GM23338 (cell line): Measurements from ENCODE around the gene NT5C3B. TPM values are rescaled to one million over a fixed set of nuclear protein-coding genes. Genes with fewer than 3 reads are reported as not detected.

Experiments used
- EZH2phosphoT487 ChIP-seq: fragments of 200-600 bp; sonication (generic); IDR thresholded peaks from one replicate; pipeline ENCODE4 v1.8.1; 2018; ENCODE audit warnings: antibody characterized with exemption; ENCODE audit not compliant: unreplicated experiment
- polyA plus RNA-seq: library from polyadenylated mRNA; unstranded; fragments of >200 nt; fragmentation: Nextera tagmentation; extraction: Ambion mirVana; gene quantifications from 2 replicates; pipeline ENCODE4 v1.2.1, GENCODE V29; 2016
- small RNA-seq: library from RNA; depleted of rRNA; stranded (forward); fragments of <200 nt; gene quantifications from one replicate; pipeline ENCODE3, GENCODE V24; 2014; ENCODE audit warnings: low replicate concordance
- total RNA-seq: library from RNA; depleted of rRNA; stranded (reverse); fragments of >200 nt; shearing (Covaris generic); gene quantifications from 2 replicates; pipeline ENCODE4 v1.2.3, GENCODE V29; 2014; rRNA removed
- TF ChIP-seq, protein P1 (sequence below): fragments of 250-450 bp; sonication (Bioruptor Pico); IDR thresholded peaks from 2 replicates; pipeline ENCODE4 v1.5.0; 2020; ENCODE audit warnings: mild to moderate bottlenecking, moderate library complexity

NT5C3B gene
- total and polyA plus RNA-seq, 2 experiments from 2014 or later = 58.2 to 78.3 TPM

GRCh38 chr17:41775394-41776226 is 60.4 kb downstream of the NT5C3B start (continued):
- TF ChIP-seq, protein P1, sequence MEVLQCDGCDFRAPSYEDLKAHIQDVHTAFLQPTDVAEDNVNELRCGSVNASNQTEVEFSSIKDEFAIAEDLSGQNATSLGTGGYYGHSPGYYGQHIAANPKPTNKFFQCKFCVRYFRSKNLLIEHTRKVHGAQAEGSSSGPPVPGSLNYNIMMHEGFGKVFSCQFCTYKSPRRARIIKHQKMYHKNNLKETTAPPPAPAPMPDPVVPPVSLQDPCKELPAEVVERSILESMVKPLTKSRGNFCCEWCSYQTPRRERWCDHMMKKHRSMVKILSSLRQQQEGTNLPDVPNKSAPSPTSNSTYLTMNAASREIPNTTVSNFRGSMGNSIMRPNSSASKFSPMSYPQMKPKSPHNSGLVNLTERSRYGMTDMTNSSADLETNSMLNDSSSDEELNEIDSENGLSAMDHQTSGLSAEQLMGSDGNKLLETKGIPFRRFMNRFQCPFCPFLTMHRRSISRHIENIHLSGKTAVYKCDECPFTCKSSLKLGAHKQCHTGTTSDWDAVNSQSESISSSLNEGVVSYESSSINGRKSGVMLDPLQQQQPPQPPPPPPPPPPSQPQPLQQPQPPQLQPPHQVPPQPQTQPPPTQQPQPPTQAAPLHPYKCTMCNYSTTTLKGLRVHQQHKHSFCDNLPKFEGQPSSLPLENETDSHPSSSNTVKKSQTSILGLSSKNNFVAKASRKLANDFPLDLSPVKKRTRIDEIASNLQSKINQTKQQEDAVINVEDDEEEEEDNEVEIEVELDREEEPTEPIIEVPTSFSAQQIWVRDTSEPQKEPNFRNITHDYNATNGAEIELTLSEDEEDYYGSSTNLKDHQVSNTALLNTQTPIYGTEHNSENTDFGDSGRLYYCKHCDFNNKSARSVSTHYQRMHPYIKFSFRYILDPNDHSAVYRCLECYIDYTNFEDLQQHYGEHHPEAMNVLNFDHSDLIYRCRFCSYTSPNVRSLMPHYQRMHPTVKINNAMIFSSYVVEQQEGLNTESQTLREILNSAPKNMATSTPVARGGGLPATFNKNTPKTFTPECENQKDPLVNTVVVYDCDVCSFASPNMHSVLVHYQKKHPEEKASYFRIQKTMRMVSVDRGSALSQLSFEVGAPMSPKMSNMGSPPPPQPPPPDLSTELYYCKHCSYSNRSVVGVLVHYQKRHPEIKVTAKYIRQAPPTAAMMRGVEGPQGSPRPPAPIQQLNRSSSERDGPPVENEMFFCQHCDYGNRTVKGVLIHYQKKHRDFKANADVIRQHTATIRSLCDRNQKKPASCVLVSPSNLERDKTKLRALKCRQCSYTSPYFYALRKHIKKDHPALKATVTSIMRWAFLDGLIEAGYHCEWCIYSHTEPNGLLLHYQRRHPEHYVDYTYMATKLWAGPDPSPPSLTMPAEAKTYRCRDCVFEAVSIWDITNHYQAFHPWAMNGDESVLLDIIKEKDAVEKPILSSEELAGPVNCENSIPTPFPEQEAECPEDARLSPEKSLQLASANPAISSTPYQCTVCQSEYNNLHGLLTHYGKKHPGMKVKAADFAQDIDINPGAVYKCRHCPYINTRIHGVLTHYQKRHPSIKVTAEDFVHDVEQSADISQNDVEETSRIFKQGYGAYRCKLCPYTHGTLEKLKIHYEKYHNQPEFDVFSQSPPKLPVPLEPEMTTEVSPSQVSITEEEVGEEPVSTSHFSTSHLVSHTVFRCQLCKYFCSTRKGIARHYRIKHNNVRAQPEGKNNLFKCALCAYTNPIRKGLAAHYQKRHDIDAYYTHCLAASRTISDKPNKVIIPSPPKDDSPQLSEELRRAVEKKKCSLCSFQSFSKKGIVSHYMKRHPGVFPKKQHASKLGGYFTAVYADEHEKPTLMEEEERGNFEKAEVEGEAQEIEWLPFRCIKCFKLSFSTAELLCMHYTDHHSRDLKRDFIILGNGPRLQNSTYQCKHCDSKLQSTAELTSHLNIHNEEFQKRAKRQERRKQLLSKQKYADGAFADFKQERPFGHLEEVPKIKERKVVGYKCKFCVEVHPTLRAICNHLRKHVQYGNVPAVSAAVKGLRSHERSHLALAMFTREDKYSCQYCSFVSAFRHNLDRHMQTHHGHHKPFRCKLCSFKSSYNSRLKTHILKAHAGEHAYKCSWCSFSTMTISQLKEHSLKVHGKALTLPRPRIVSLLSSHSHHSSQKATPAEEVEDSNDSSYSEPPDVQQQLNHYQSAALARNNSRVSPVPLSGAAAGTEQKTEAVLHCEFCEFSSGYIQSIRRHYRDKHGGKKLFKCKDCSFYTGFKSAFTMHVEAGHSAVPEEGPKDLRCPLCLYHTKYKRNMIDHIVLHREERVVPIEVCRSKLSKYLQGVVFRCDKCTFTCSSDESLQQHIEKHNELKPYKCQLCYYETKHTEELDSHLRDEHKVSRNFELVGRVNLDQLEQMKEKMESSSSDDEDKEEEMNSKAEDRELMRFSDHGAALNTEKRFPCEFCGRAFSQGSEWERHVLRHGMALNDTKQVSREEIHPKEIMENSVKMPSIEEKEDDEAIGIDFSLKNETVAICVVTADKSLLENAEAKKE (CRISPR knock-in tag) = no peak
- TF ChIP-seq EZH2phosphoT487 = no peak

Small RNA genes within 50 kb of the gene (small RNA-seq; reads per million reads assigned to genes)
- not detected for gene AC125257.2

Other genes starting within 250 kb of the NT5C3B start
- not detected in 2 replicates for gene KRT14, start 249.3 kb downstream of the NT5C3B start, total RNA-seq
- gene KRT14, start 249.3 kb downstream of the NT5C3B start, polyA plus RNA-seq = not detected in 2 replicates
- gene KRT16, start 223.5 kb downstream of the NT5C3B start, total RNA-seq = not detected in 2 replicates
- gene KRT16, start 223.5 kb downstream of the NT5C3B start, polyA plus RNA-seq = not detected in 2 replicates
- 0.63 TPM in 1 of 2 replicates, not detected in the other for gene KRT17, start 211.7 kb downstream of the NT5C3B start, total RNA-seq
- 1.8 TPM in 2 replicates for gene KRT17, start 211.7 kb downstream of the NT5C3B start, polyA plus RNA-seq
- gene EIF1, start 147.3 kb downstream of the NT5C3B start, total RNA-seq = 270 and 272 TPM in 2 replicates
- 525 and 603 TPM in 2 replicates for gene EIF1, start 147.3 kb downstream of the NT5C3B start, polyA plus RNA-seq
- not detected in 2 replicates for gene GAST, start 123.9 kb downstream of the NT5C3B start, total RNA-seq
- gene GAST, start 123.9 kb downstream of the NT5C3B start, polyA plus RNA-seq = not detected in 2 replicates
- gene HAP1, start 101.6 kb downstream of the NT5C3B start, total RNA-seq = 2.2 and 3.5 TPM in 2 replicates
- gene HAP1, start 101.6 kb downstream of the NT5C3B start, polyA plus RNA-seq = 1.4 and 1.6 TPM in 2 replicates
- gene JUP, start 49.5 kb downstream of the NT5C3B start, total RNA-seq = 160 and 177 TPM in 2 replicates
- 45.5 and 47.2 TPM in 2 replicates for gene JUP, start 49.5 kb downstream of the NT5C3B start, polyA plus RNA-seq
- 27.9 and 33.3 TPM in 2 replicates for gene P3H4, start 24.3 kb downstream of the NT5C3B start, total RNA-seq
- 16.0 and 17.0 TPM in 2 replicates for gene P3H4, start 24.3 kb downstream of the NT5C3B start, polyA plus RNA-seq
- gene FKBP10, start 23.2 kb downstream of the NT5C3B start, total RNA-seq = 137 and 151 TPM in 2 replicates
- gene FKBP10, start 23.2 kb downstream of the NT5C3B start, polyA plus RNA-seq = 26.2 and 32.2 TPM in 2 replicates
- 0.27 and 0.42 TPM in 2 replicates for gene KLHL10, start 1.6 kb upstream of the NT5C3B start, total RNA-seq
- gene KLHL10, start 1.6 kb upstream of the NT5C3B start, polyA plus RNA-seq = 0.13 TPM in 1 of 2 replicates, not detected in the other
- gene KLHL11, start 29.2 kb upstream of the NT5C3B start, total RNA-seq = 23.7 and 25.5 TPM in 2 replicates
- 6.8 and 8.7 TPM in 2 replicates for gene KLHL11, start 29.2 kb upstream of the NT5C3B start, polyA plus RNA-seq
- gene ACLY, start 82.7 kb upstream of the NT5C3B start, total RNA-seq = 412 and 439 TPM in 2 replicates
- 119 and 121 TPM in 2 replicates for gene ACLY, start 82.7 kb upstream of the NT5C3B start, polyA plus RNA-seq
- 0.12 and 1.8 TPM in 2 replicates for gene ODAD4, start 94.4 kb upstream of the NT5C3B start, total RNA-seq
- gene ODAD4, start 94.4 kb upstream of the NT5C3B start, polyA plus RNA-seq = 0.54 and 1.7 TPM in 2 replicates
- gene CNP, start 130.6 kb upstream of the NT5C3B start, total RNA-seq = 40.3 and 47.8 TPM in 2 replicates
- 28.3 and 30.8 TPM in 2 replicates for gene CNP, start 130.6 kb upstream of the NT5C3B start, polyA plus RNA-seq
- 119 and 139 TPM in 2 replicates for gene DNAJC7, start 181.2 kb upstream of the NT5C3B start, total RNA-seq
- 136 and 141 TPM in 2 replicates for gene DNAJC7, start 181.2 kb upstream of the NT5C3B start, polyA plus RNA-seq
- 42.5 and 52.9 TPM in 2 replicates for gene NKIRAS2, start 183.9 kb upstream of the NT5C3B start, total RNA-seq
- 31.3 and 31.7 TPM in 2 replicates for gene NKIRAS2, start 183.9 kb upstream of the NT5C3B start, polyA plus RNA-seq
- 1.8 and 2.1 TPM in 2 replicates for gene C17orf113, start 214.4 kb upstream of the NT5C3B start, total RNA-seq
- gene C17orf113, start 214.4 kb upstream of the NT5C3B start, polyA plus RNA-seq = 0.29 and 0.38 TPM in 2 replicates